Stomach (tissue), 9 donors: Measurements from ENCODE around the gene NCOA3. TPM values are rescaled to one million over a fixed set of nuclear protein-coding genes. Genes with fewer than 3 reads are reported as not detected.
A peak's percentile ranks its signal among the peaks of the same experiment; 100 is the strongest.
"Not testable (repeated sequence)": the region's sequence is repeated elsewhere in the genome, so short reads cannot be mapped to it uniquely, and the experiment has no call there.

Experiments used
- DNase-seq, 2 donors: peaks; one replicate each; pipeline versions ENCODE4 v3.0.0 to v3.0.0-alpha.2; 2013 to 2019
- H3K27ac ChIP-seq, 5 donors: fragments of 200-600 bp in 4 of 5; sonication (generic) in 4 of 5; one replicate each; pipeline ENCODE4 v1.5.1; 2013 to 2019; ENCODE audit warnings: mild to moderate bottlenecking in 1 of 5, moderate library complexity in 1 of 5
- H3K27me3 ChIP-seq, 3 donors: fragments of 200-600 bp; sonication (generic); one replicate each; pipeline ENCODE4 v1.5.1; 2017 to 2019; ENCODE audit warnings: mixed run types in 1 of 3
- H3K36me3 ChIP-seq, 4 donors: fragments of 200-600 bp; sonication (generic); 1 replicate in 3 of 4; 2 replicates in 1 of 4; pipeline ENCODE4 v1.5.1; 2016 to 2019
- H3K4me1 ChIP-seq, 4 donors: fragments of 200-600 bp; sonication (generic); one replicate each; pipeline ENCODE4 v1.5.1; 2016 to 2019
- H3K4me3 ChIP-seq, 4 donors: fragments of 200-600 bp; sonication (generic) in 3 of 4; one replicate each; pipeline ENCODE4 v1.5.1; 2016 to 2019; ENCODE audit warnings: mild to moderate bottlenecking in 1 of 4
- H3K9me3 ChIP-seq, 4 donors: fragments of 200-600 bp; sonication (generic); one replicate each; pipeline ENCODE4 v1.5.1; 2016 to 2019
- CTCF ChIP-seq, 7 experiments: fragments of 450-650 bp in 4 of 7; fragments of 200-600 bp in 3 of 7; sonication (generic) in 3 of 7; IDR thresholded peaks; one replicate each; pipeline ENCODE4 v1.5.1; 2016 to 2019; ENCODE audit warnings: antibody characterized with exemption in 7 of 7, control low read depth in 2 of 7, mild to moderate bottlenecking in 1 of 7
- EP300 ChIP-seq: sonication (generic); formaldehyde crosslinking; IDR thresholded peaks from one replicate; pipeline ENCODE4 v1.6.1; 2017; ENCODE audit warnings: antibody characterized with exemption
- POLR2A ChIP-seq, 4 donors: fragments of 450-650 bp; IDR thresholded peaks; one replicate each; pipeline ENCODE4 v1.6.1; 2016; ENCODE audit warnings: antibody characterized with exemption in 4 of 4, control low read depth in 2 of 4, mild to moderate bottlenecking in 1 of 4, moderate library complexity in 1 of 4
- POLR2AphosphoS5 ChIP-seq, 3 donors: sonication (generic); formaldehyde crosslinking; IDR thresholded peaks; one replicate each; pipeline ENCODE4 v1.6.1; 2016; ENCODE audit warnings: antibody characterized with exemption in 3 of 3
- WGBS, 5 donors: extraction: QIAGEN DNeasy Blood & Tissue Kit in 3 of 5; methylation state at CpG; one replicate each; pipeline versions ENCODE4 v1.1.5 to v1.1.7; 2013 to 2018; 5-methylcytosine and 5-hydroxymethylcytosine counted together
- intact Hi-C: fragments of 100-400 bp; cut with DNase I; formaldehyde crosslinking; loops from one replicate; pipeline ENCODE4 v1.15.1; 2023; ENCODE audit warnings: low total_unique reads
- polyA plus RNA-seq, 3 donors: library from polyadenylated mRNA; stranded (reverse); fragments of 200-250 nt; gene quantifications; one replicate each; pipeline ENCODE4 v1.2.3, GENCODE V29; 2013
- total RNA-seq, 5 donors: library from RNA; depleted of rRNA; stranded (reverse); fragments of >200 nt; gene quantifications; one replicate each; pipeline versions ENCODE4 v1.1.0 to v1.2.3, GENCODE V29; 2014 to 2016
- donor health status: healthy with polysubstance abuse.
- donor health status: Bipolar disorder and iron deficiency.
- donor health status: healthy.

Gene NCOA3
- total and polyA plus RNA-seq, 8 donors, result 4.1 to 60.8 (median 16.3) TPM

GRCh38 chr20:47502271-47503239 lies 868 bp downstream of the NCOA3 start:
- TF ChIP-seq CTCF (IDR thresholded peaks at IDR 0.05) (no peak), EP300 (no peak), POLR2AphosphoS5 (IDR thresholded peaks at IDR 0.05) (no peak), POLR2A (IDR thresholded peaks at IDR 0.05) (no peak)
- DNase-seq, result peak in 1 of 2 donors; percentile 63
- Histone ChIP-seq H3K9me3 (no peaks in the 10 kb centered on the region), H3K36me3 (no peaks in the 10 kb centered on the region), H3K27me3 (no peaks in the 10 kb centered on the region), H3K27ac (peak overlapping the region; percentile 91 to 98 (median 96)), H3K4me3 (peak overlapping the region; percentile 71 to 97 (median 92)), H3K4me1 (peaks cover 7 to 56% (median 37%) of the 10 kb centered on the region in 4 donors)
- 0 to 1% (median 0%) methylated on average over 29 to 34 of the region's 34 CpGs for WGBS, 5 donors
- intact Hi-C loops, result loop anchor here (10.0 kb wide), 1 partner anchor 72 kb away; no protein-coding TSS in a partner anchor

- no peak overlapping the region for H3K27ac ChIP-seq
- H3K4me3 ChIP-seq, result peak overlapping the region; percentile 71 to 97 (median 92)
- H3K4me1 ChIP-seq, result peaks cover 7 to 56% (median 36%) of the 10 kb centered on the region in 4 donors
- H3K36me3 ChIP-seq, result no peaks in the 10 kb centered on the region
- TF ChIP-seq EP300, result no peak
- TF ChIP-seq POLR2A (IDR thresholded peaks at IDR 0.05), result no peak
- no peak for TF ChIP-seq CTCF (IDR thresholded peaks at IDR 0.05)
- TF ChIP-seq POLR2AphosphoS5 (IDR thresholded peaks at IDR 0.05), result no peak
- WGBS, 5 donors, result 48 to 60% (median 53%) methylated on average over 2 of the region's 2 CpGs
- DNase-seq, result no peak
- intact Hi-C loops, result loop anchor here (10.0 kb wide), 1 partner anchor 71 kb away; no protein-coding TSS in a partner anchor
- no peaks in the 10 kb centered on the region for H3K27me3 ChIP-seq
- no peaks in the 10 kb centered on the region for H3K9me3 ChIP-seq
Measured at GRCh38 chr20:47503685-47504084, 2.0 kb downstream of the NCOA3 start.

- no peak for DNase-seq
- Histone ChIP-seq H3K27ac (no peak overlapping the region), H3K9me3 (no peaks in the 10 kb centered on the region), H3K4me3 (no peak overlapping the region), H3K4me1 (peaks cover 7 to 53% (median 32%) of the 10 kb centered on the region in 4 donors), H3K36me3 (no peaks in the 10 kb centered on the region), H3K27me3 (no peaks in the 10 kb centered on the region)
- intact Hi-C loops, result loop anchor here (10.0 kb wide), 1 partner anchor 68 kb away; no protein-coding TSS in a partner anchor
- 30 to 56% (median 38%) methylated on average over 2 of the region's 2 CpGs for WGBS, 5 donors
- no peak for TF ChIP-seq POLR2A (IDR thresholded peaks at IDR 0.05)
Measured at GRCh38 chr20:47506335-47506734, 4.6 kb downstream of the NCOA3 start.

- 43 to 94% (median 76%) methylated on average over 1 to 2 of the region's 2 CpGs for WGBS, 5 donors
- no peaks in the 10 kb centered on the region for H3K27me3 ChIP-seq
- no peak overlapping the region for H3K4me3 ChIP-seq
- TF ChIP-seq CTCF (IDR thresholded peaks at IDR 0.05) (no peak), POLR2AphosphoS5 (IDR thresholded peaks at IDR 0.05) (no peak)
- intact Hi-C loops, result loop anchor here (10.0 kb wide), 1 partner anchor 68 kb away; no protein-coding TSS in a partner anchor
- DNase-seq, result no peak
- peaks cover 7 to 50% (median 31%) of the 10 kb centered on the region in 4 donors for H3K4me1 ChIP-seq
- no peaks in the 10 kb centered on the region for H3K9me3 ChIP-seq
- H3K36me3 ChIP-seq, result no peaks in the 10 kb centered on the region
- no peak overlapping the region for H3K27ac ChIP-seq
Measured at GRCh38 chr20:47506850-47507249, 5.2 kb downstream of the NCOA3 start.

- not testable (repeated sequence) for H3K27ac ChIP-seq, H3K27me3 ChIP-seq, H3K4me3 ChIP-seq, DNase-seq, H3K36me3 ChIP-seq, H3K9me3 ChIP-seq
- H3K4me1 ChIP-seq, result peaks cover 7 to 50% (median 31%) of the 10 kb centered on the region in 4 donors
- intact Hi-C loops, result loop anchor here (10.0 kb wide), 1 partner anchor 67 kb away; no protein-coding TSS in a partner anchor
- 92 to 96% (median 92%) methylated on average over 9 of the region's 9 CpGs for WGBS, 5 donors
Measured at GRCh38 chr20:47507275-47507981, 5.7 kb downstream of the NCOA3 start.
